ENCODE results near the gene SEMA4F. TPM values are rescaled to one million over a fixed set of nuclear protein-coding genes. Genes with fewer than 3 reads are reported as not detected.

Gene SEMA4F
- total RNA-seq, 4 donors from 2014 or later, result 1.6 to 6.5 (median 3.3) TPM

DNA sequence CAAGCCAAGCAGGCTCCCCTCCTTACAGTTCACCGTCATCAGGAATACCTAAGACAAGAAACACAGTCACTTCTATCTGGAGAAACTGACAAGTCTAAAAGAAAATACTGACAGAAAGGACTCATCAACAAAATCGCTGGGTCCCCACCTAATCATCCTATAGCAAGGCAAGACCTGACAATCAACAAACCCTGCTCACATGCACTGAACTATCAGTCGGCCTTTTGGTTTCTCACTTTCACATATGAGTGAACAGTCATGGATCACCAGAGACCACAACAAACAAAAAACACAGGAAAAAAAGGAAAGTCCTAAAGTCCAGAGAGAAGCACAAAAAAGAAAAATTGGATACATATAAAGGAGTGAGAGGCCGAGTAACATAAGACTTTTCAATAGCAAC lies 70.4 kb downstream of the SEMA4F start:
- no peaks in the 10 kb centered on the region for H3K27me3 ChIP-seq
- H3K27ac ChIP-seq, result no peak overlapping the region
- no peak overlapping the region for H3K4me3 ChIP-seq
- no peaks in the 10 kb centered on the region for H3K36me3 ChIP-seq
- H3K9me3 ChIP-seq, result no peaks in the 10 kb centered on the region
- DNase-seq, result no peak
- H3K4me1 ChIP-seq, result no peaks in the 10 kb centered on the region
- TF ChIP-seq POLR2A (IDR thresholded peaks at IDR 0.05), result no peak
- TF ChIP-seq, protein P1, sequence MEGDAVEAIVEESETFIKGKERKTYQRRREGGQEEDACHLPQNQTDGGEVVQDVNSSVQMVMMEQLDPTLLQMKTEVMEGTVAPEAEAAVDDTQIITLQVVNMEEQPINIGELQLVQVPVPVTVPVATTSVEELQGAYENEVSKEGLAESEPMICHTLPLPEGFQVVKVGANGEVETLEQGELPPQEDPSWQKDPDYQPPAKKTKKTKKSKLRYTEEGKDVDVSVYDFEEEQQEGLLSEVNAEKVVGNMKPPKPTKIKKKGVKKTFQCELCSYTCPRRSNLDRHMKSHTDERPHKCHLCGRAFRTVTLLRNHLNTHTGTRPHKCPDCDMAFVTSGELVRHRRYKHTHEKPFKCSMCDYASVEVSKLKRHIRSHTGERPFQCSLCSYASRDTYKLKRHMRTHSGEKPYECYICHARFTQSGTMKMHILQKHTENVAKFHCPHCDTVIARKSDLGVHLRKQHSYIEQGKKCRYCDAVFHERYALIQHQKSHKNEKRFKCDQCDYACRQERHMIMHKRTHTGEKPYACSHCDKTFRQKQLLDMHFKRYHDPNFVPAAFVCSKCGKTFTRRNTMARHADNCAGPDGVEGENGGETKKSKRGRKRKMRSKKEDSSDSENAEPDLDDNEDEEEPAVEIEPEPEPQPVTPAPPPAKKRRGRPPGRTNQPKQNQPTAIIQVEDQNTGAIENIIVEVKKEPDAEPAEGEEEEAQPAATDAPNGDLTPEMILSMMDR (IDR thresholded peaks at IDR 0.05), result no peak

DNA sequence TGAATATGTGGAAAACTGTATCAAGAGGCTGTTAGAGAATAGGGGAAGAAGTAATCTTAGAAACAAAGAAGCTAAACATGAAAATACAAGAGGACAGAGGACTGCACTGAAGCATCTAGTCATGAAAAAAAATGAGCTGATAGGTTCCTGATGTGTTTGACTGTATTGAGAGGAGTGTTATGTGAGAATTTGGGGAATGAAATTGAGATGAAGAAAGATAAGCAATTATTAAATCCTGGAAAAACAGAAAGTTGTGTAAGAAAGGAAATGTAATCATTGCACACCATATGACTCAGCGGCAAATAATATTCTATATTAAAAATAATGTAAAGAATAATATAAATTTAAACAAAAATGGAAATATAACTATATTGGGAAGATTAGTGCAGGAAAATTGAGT lies 71.2 kb downstream of the SEMA4F start:
- H3K4me3 ChIP-seq, result no peak overlapping the region
- no peak for DNase-seq
- no peaks in the 10 kb centered on the region for H3K9me3 ChIP-seq
- H3K27ac ChIP-seq, result no peak overlapping the region
- no peaks in the 10 kb centered on the region for H3K4me1 ChIP-seq
- TF ChIP-seq, protein P1 (IDR thresholded peaks at IDR 0.05), result no peak
- TF ChIP-seq POLR2A (IDR thresholded peaks at IDR 0.05), result no peak
- no peaks in the 10 kb centered on the region for H3K27me3 ChIP-seq
- H3K36me3 ChIP-seq, result no peaks in the 10 kb centered on the region

DNA sequence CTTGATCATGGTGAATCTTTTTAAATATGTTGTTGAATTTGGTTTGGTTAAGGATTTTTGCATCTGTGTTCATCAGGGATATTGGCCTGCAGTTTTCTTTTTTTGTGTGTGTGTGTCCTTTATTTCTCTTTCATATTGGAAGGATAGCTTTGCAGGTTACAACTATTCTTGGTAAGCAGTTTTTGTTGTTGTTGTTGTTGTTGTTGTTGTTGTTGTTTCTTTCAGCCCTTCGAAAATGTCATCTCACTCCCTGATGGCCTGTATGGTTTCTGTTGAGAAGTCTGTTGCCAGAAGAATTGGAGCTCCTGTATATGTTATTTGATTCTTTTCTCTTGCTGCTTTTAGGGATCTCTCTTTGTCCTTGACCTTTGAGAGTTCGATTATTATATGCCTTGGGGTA lies 74.8 kb downstream of the SEMA4F start:
- no peak overlapping the region for H3K27ac ChIP-seq
- no peak for DNase-seq
- H3K4me1 ChIP-seq, result no peaks in the 10 kb centered on the region
- H3K27me3 ChIP-seq, result no peaks in the 10 kb centered on the region
- no peaks in the 10 kb centered on the region for H3K9me3 ChIP-seq
- no peaks in the 10 kb centered on the region for H3K36me3 ChIP-seq
- TF ChIP-seq POLR2A (IDR thresholded peaks at IDR 0.05), result no peak
- TF ChIP-seq, protein P1 (IDR thresholded peaks at IDR 0.05), result no peak
- H3K4me3 ChIP-seq, result no peak overlapping the region

DNA sequence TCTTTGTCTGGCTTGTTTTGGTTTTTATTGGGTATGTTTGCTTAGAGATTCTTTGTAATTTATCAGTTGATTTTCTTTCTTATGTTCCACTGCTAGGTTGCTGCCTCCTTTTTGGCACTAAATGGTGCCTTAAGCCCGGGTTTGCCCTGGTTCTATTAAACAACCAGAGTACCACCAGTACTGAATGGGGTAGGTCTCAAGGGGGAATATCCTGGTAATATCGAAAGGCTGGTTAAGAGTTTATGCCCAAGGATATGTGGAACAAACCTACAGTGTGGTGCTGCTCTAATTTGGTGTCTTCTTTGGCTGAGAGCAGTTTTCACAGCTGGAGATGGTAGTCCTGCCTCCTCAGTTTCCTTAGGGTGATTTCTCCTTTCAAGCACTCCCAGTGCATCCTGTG lies 76.5 kb downstream of the SEMA4F start:
- H3K36me3 ChIP-seq, result no peaks in the 10 kb centered on the region
- no peak overlapping the region for H3K27ac ChIP-seq
- TF ChIP-seq, protein P1 (IDR thresholded peaks at IDR 0.05), result no peak
- TF ChIP-seq POLR2A (IDR thresholded peaks at IDR 0.05), result no peak
- H3K4me1 ChIP-seq, result no peaks in the 10 kb centered on the region
- DNase-seq, result no peak
- H3K9me3 ChIP-seq, result no peaks in the 10 kb centered on the region
- H3K27me3 ChIP-seq, result no peaks in the 10 kb centered on the region
- H3K4me3 ChIP-seq, result no peak overlapping the region

Other genes starting within 250 kb of the SEMA4F start
- 1 to 10 TPM in 3 of 4 donors, under 1 TPM in 1; 0.94 to 3.3 (median 1.7) TPM for gene C2orf81, start 232.6 kb upstream of the SEMA4F start, total RNA-seq
- gene WDR54, start 232.5 kb upstream of the SEMA4F start, total RNA-seq, result 1 to 10 TPM in 3 of 4 donors, not detected in 1; 1.2 to 2.5 (median 2.3) TPM
- gene RTKN, start 212.3 kb upstream of the SEMA4F start, total RNA-seq, result 10 to 100 TPM; 46.2 to 99.9 (median 75.7) TPM
- 10 to 100 TPM in 3 of 4 donors, 1 to 10 TPM in 1; 5.4 to 83.3 (median 41.8) TPM for gene INO80B, start 199.2 kb upstream of the SEMA4F start, total RNA-seq
- gene WBP1, start 195.8 kb upstream of the SEMA4F start, total RNA-seq, result 10 to 100 TPM; 46.2 to 81.3 (median 59.9) TPM
- gene MOGS, start 188.9 kb upstream of the SEMA4F start, total RNA-seq, result 100 to 1,000 TPM in 1 of 4 donors, 10 to 100 TPM in 3; 55.3 to 122 (median 85.9) TPM
- gene MRPL53, start 181.6 kb upstream of the SEMA4F start, total RNA-seq, result 10 to 100 TPM; 17.8 to 23.8 (median 20.0) TPM
- gene CCDC142, start 171.2 kb upstream of the SEMA4F start, total RNA-seq, result 100 to 1,000 TPM in 1 of 4 donors, 10 to 100 TPM in 3; 60.6 to 132 (median 94.7) TPM
- gene TTC31, start 171.2 kb upstream of the SEMA4F start, total RNA-seq, result 10 to 100 TPM; 42.9 to 79.5 (median 65.2) TPM
- 1 to 10 TPM in 3 of 4 donors, not detected in 1; 2.8 to 6.9 (median 6.8) TPM for gene LBX2, start 154.6 kb upstream of the SEMA4F start, total RNA-seq
- gene PCGF1, start 146.6 kb upstream of the SEMA4F start, total RNA-seq, result 10 to 100 TPM; 14.0 to 18.9 (median 16.2) TPM
- 1 to 10 TPM in 2 of 4 donors, under 1 TPM in 1, not detected in 1; 0.53 to 1.7 (median 1.7) TPM for gene TLX2, start 139.8 kb upstream of the SEMA4F start, total RNA-seq
- 100 to 1,000 TPM in 1 of 4 donors, 10 to 100 TPM in 3; 14.0 to 116 (median 75.3) TPM for gene DQX1, start 128.0 kb upstream of the SEMA4F start, total RNA-seq
- gene AUP1, start 124.5 kb upstream of the SEMA4F start, total RNA-seq, result 100 to 1,000 TPM; 183 to 233 (median 213) TPM
- gene HTRA2, start 124.3 kb upstream of the SEMA4F start, total RNA-seq, result 10 to 100 TPM; 20.6 to 25.5 (median 24.2) TPM
- 1 to 10 TPM in 3 of 4 donors, under 1 TPM in 1; 0.88 to 8.0 (median 4.8) TPM for gene LOXL3, start 100.3 kb upstream of the SEMA4F start, total RNA-seq
- 10 to 100 TPM; 14.5 to 38.0 (median 26.3) TPM for gene DOK1, start 99.5 kb upstream of the SEMA4F start, total RNA-seq
- not detected for gene M1AP, start 5.9 kb upstream of the SEMA4F start, total RNA-seq
- gene HK2, start 179.9 kb downstream of the SEMA4F start, total RNA-seq, result 10 to 100 TPM in 3 of 4 donors, 1 to 10 TPM in 1; 9.9 to 39.9 (median 24.8) TPM

Data from Peyer's patch (tissue), 4 donors.